A673 (cell line): ENCODE data around the gene SDC4.
"Not testable (repeated sequence)": the region's sequence is repeated elsewhere in the genome, so short reads cannot be mapped to it uniquely, and the experiment has no call there.

ENCODE experiments used
- EZH2 ChIP-seq: fragments of 200-600 bp; sonication (generic); IDR thresholded peaks from 2 replicates; pipeline ENCODE4 v1.6.1; 2017; ENCODE audit warnings: borderline replicate concordance, low read depth, mild to moderate bottlenecking, mixed read lengths, antibody characterized with exemption, low read length; ENCODE audit not compliant: poor library complexity, severe bottlenecking
- TF ChIP-seq, protein P1 (sequence below): fragments of 300-800, 200-600 bp; sonication (generic); conservative IDR thresholded peaks from 2 replicates; pipeline ENCODE4 v1.5.1; 2017; ENCODE audit warnings: low read depth, mild to moderate bottlenecking, antibody characterized with exemption, low read length, moderate library complexity, mixed read lengths

DNA sequence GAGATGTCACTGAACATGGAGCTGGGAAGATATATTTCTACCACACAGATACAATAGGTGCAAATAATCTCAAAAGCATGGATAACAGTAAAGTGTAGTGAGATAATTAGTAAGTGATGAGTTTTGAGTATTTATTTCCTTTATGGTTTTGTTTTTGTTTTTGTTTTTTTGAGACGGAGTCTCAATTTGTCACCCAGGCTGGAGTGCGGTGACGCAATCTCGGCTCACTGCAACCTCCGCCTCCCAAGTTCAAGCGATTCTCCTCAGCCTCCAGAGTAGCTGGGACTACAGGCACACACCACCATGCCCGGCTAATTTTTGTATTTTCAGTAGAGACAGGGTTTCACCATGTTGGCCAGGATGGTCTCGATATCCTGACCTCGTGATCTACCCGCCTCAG lies 2.6 kb upstream of the SDC4 start:
- TF ChIP-seq, protein P1, sequence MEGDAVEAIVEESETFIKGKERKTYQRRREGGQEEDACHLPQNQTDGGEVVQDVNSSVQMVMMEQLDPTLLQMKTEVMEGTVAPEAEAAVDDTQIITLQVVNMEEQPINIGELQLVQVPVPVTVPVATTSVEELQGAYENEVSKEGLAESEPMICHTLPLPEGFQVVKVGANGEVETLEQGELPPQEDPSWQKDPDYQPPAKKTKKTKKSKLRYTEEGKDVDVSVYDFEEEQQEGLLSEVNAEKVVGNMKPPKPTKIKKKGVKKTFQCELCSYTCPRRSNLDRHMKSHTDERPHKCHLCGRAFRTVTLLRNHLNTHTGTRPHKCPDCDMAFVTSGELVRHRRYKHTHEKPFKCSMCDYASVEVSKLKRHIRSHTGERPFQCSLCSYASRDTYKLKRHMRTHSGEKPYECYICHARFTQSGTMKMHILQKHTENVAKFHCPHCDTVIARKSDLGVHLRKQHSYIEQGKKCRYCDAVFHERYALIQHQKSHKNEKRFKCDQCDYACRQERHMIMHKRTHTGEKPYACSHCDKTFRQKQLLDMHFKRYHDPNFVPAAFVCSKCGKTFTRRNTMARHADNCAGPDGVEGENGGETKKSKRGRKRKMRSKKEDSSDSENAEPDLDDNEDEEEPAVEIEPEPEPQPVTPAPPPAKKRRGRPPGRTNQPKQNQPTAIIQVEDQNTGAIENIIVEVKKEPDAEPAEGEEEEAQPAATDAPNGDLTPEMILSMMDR: not testable (repeated sequence)
- not testable (repeated sequence) for TF ChIP-seq EZH2
